ENCODE data around the gene NT5M.

- TF ChIP-seq, protein P1, sequence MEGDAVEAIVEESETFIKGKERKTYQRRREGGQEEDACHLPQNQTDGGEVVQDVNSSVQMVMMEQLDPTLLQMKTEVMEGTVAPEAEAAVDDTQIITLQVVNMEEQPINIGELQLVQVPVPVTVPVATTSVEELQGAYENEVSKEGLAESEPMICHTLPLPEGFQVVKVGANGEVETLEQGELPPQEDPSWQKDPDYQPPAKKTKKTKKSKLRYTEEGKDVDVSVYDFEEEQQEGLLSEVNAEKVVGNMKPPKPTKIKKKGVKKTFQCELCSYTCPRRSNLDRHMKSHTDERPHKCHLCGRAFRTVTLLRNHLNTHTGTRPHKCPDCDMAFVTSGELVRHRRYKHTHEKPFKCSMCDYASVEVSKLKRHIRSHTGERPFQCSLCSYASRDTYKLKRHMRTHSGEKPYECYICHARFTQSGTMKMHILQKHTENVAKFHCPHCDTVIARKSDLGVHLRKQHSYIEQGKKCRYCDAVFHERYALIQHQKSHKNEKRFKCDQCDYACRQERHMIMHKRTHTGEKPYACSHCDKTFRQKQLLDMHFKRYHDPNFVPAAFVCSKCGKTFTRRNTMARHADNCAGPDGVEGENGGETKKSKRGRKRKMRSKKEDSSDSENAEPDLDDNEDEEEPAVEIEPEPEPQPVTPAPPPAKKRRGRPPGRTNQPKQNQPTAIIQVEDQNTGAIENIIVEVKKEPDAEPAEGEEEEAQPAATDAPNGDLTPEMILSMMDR (IDR thresholded peaks at IDR 0.05), result no peak
- no peak for TF ChIP-seq EZH2phosphoT487 (IDR thresholded peaks at IDR 0.05)
Measured at GRCh38 chr17:17363638-17364337, 60.6 kb downstream of the NT5M start.
